Natural killer cell treated with Interleukin-12 subunit alpha and Interleukin-12 subunit beta and Interleukin-15 and Interleukin-18, amount 100 ng/mL, for 72 hours (primary cell): ENCODE results near the gene ID2. TPM values are rescaled to one million over a fixed set of nuclear protein-coding genes. Genes with fewer than 3 reads are reported as not detected.

Experiments
- ATAC-seq, 2 donors: fragments of 150-1000 bp; cut with Tn5 transposase in 1 of 2; sonication (Bioruptor Pico), chemical (Tn5 transposase) in 1 of 2; 2 replicates each; pipeline ENCODE4 v1.10.0; 2021
- DNase-seq: peaks from one replicate; pipeline ENCODE4 v3.0.0; 2022; ENCODE audit warnings: low spot score
- H3K27ac Mint-ChIP-seq, 2 donors: 1 replicate in 1 of 2; 2 replicates in 1 of 2; pipeline ENCODE4 v1.8.0; 2022; ENCODE audit warnings: mixed read lengths in 2 of 2, mild to moderate bottlenecking in 1 of 2, moderate library complexity in 1 of 2
- H3K27me3 Mint-ChIP-seq, 2 donors: 1 replicate in 1 of 2; 2 replicates in 1 of 2; pipeline ENCODE4 v1.8.0; 2022; ENCODE audit warnings: mixed read lengths in 2 of 2
- H3K36me3 Mint-ChIP-seq: one replicate; pipeline ENCODE4 v1.8.0; 2022; ENCODE audit warnings: mixed read lengths
- H3K4me1 Mint-ChIP-seq, 2 donors: 1 replicate in 1 of 2; 2 replicates in 1 of 2; pipeline ENCODE4 v1.8.0; 2022; ENCODE audit warnings: low read depth in 2 of 2, mixed read lengths in 2 of 2, mild to moderate bottlenecking in 1 of 2
- H3K4me3 Mint-ChIP-seq: one replicate; pipeline ENCODE4 v1.8.0; 2022; ENCODE audit warnings: mixed read lengths
- H3K9me3 Mint-ChIP-seq: 2 replicates; pipeline ENCODE4 v1.8.0; 2022; ENCODE audit warnings: mixed read lengths
- total RNA-seq, 2 donors: library from RNA; stranded (reverse); gene quantifications; one replicate each; pipeline ENCODE4 v1.2.3, GENCODE V29; 2022

ID2 gene
- total RNA-seq, 2 donors from 2014 or later: 247 to 279 TPM

DNA sequence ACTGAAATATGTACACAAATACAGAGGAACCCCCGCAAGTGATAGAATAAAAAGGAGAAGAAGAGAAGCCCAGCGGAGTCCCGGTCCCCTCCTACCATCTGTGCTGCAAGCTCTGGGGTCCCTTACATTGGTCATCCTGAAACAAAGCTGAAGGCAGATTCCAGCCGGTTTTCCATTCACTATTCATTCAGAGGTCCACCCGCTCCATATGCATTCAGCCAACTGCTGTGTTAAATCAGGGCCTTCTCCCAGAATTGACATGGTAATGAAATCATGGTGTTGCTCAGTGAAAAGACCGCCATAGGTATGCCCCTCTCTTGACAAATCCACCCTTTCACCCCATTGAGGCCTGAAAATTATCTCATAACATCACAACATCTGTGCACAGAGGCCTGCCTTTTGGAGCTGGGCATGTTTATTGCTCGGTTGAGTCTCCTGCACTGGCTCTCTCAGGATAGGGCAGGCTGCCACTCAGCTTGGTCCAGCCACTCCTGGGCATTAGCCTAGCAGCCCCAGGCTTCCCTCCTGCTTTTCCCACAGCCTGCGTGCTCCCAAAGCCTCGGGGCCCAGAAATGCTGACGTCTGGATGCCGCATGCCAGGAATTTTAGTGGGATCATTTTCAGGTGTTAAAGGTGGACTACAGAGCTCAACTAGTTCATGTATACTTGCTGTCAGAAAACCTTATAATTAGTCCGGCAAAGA lies 39.3 kb upstream of the ID2 start:
- no peak overlapping the region for H3K4me3 Mint-ChIP-seq
- no peaks in the 10 kb centered on the region for H3K36me3 Mint-ChIP-seq
- DNase-seq: no peak
- H3K9me3 Mint-ChIP-seq: no peaks in the 10 kb centered on the region
- H3K27ac Mint-ChIP-seq: no peak overlapping the region
- H3K27me3 Mint-ChIP-seq: no peaks in the 10 kb centered on the region
- peaks cover 6 to 8% of the 10 kb centered on the region in 2 donors for H3K4me1 Mint-ChIP-seq
- no peak for ATAC-seq

DNA sequence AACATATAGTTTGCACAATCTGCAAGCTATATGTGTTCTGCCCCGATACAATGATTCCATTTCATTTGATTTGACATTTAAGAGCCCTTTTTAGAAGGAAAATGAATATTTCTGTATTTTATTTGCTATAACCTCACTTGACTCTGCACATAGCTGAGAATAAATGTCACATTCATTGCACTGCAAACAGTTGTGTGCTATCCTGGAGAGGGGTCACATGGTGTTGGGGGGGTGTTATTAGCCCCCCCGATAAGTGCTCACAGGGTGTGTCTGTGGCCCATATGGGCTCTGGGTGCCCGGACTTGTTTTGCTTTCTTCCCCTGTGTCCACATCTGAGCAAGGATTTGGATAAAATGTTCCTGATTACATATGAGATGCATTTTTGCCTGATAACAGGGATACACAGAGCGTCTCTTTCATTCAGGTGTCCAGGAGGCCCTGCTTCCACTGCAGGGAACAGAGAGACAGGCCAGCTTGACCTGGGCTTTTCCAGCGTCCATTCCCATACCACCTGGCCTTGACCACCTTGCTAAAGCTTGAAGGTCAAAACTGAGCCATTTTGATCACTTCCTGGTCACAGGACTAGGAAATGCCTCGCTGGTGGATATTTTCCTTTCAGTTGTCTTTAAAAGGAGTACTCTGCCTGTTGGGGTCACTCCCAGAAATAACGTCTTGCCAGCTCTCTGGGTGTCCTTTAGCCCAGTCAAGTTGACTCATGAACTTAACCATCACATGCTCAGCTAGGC lies 38.4 kb upstream of the ID2 start:
- H3K36me3 Mint-ChIP-seq: no peaks in the 10 kb centered on the region
- no peak overlapping the region for H3K4me3 Mint-ChIP-seq
- H3K27ac Mint-ChIP-seq: no peak overlapping the region
- DNase-seq (no peak), ATAC-seq (no peak)
- peaks cover 6 to 13% of the 10 kb centered on the region in 2 donors for H3K4me1 Mint-ChIP-seq
- H3K27me3 Mint-ChIP-seq: no peaks in the 10 kb centered on the region
- H3K9me3 Mint-ChIP-seq: no peaks in the 10 kb centered on the region

DNA sequence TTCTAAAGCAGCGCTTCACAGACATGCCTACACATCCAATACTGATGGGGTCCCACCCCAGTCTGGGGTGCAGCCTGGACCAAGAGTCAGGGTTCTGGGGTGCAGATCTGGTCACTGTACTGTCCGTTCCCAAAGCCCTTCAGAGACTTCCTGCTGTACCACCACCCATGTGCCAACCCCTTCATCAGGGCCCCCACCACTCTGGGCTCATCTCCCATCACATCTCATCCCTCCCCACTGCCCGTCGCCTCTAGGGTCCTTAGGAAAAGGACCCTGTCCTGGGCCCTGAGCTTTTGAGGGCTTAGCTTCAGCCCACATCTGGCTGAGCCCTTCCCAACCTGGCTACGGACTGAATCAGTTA lies 37.9 kb upstream of the ID2 start:
- Mint-ChIP-seq H3K4me3 (no peak overlapping the region), H3K36me3 (no peaks in the 10 kb centered on the region), H3K27me3 (no peaks in the 10 kb centered on the region), H3K27ac (peak overlapping the region in 1 of 2 donors; percentile 11), H3K9me3 (no peaks in the 10 kb centered on the region), H3K4me1 (peaks cover 6 to 13% of the 10 kb centered on the region in 2 donors)
- ATAC-seq (no peak), DNase-seq (peak; percentile 13)

DNA sequence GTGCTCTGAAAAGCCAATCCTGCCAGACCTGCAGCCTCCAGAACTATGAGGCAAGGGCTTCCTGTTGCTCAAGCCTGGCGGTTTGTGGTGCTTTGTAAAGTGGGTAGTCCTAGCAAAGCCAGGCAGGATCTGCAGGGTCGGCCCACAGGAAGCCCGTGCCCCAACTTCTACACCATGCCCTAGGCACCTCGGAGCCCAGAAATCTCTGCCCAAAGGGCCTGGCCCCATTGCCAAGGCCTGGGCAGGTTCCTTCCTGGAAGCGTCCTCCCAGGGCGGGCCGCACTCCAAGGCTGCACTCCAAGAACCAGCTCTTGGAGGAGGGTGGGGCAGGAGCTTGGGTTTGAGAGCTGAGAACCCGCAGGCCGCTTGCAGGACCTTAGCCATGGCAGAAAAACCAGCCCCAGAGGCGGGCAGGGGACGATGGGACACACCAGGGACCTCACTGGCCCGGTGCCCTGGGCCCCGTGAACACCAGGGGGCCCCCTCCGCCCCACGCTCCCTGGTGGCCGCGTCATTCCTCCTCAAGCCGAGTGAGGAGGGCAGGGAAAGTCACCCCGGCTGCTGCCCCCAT lies 37.2 kb upstream of the ID2 start:
- no peaks in the 10 kb centered on the region for H3K27me3 Mint-ChIP-seq
- DNase-seq (peak; percentile 81), ATAC-seq (peak; percentile 85 to 90)
- H3K27ac Mint-ChIP-seq: peak overlapping the region in 1 of 2 donors; percentile 11
- H3K9me3 Mint-ChIP-seq: no peaks in the 10 kb centered on the region
- no peaks in the 10 kb centered on the region for H3K36me3 Mint-ChIP-seq
- no peak overlapping the region for H3K4me3 Mint-ChIP-seq
- peaks cover 6 to 13% of the 10 kb centered on the region in 2 donors for H3K4me1 Mint-ChIP-seq

DNA sequence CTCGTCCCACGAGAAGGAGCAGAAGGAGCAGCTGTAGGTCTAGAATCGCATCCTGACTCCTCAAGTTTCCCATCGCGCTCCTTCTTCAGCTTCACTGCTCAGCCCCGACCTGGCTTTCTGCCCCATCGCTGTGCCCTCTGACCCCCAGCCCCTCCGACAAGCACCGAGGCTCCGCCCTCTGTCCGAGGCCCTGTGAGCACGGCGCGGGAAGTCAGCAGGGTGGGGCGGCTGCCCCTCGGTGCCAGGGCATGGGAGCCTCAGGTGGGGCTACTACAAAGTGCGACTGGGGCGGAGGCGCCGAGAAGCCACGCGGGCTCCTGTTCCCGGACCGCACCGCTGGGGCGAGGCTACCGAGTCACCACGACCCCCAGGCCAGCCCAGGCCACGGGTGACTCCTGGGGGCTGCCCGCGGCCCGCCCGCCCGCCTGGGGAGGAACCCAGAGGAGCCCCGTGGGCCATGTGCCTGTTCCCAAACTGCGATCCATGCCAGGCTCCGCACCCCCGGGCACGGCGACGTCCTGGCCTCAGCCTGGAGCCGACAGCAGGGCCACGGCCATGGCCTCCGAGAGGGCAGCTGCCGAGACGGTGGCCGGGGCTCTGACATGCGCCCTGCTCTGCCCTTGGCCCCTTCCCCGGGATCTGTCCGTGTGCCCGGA lies 36.6 kb upstream of the ID2 start:
- Mint-ChIP-seq H3K27ac (no peak overlapping the region), H3K36me3 (no peaks in the 10 kb centered on the region), H3K4me1 (peaks cover 6 to 13% of the 10 kb centered on the region in 2 donors), H3K27me3 (no peaks in the 10 kb centered on the region), H3K4me3 (no peak overlapping the region), H3K9me3 (no peaks in the 10 kb centered on the region)
- DNase-seq (no peak), ATAC-seq (no peak)

DNA sequence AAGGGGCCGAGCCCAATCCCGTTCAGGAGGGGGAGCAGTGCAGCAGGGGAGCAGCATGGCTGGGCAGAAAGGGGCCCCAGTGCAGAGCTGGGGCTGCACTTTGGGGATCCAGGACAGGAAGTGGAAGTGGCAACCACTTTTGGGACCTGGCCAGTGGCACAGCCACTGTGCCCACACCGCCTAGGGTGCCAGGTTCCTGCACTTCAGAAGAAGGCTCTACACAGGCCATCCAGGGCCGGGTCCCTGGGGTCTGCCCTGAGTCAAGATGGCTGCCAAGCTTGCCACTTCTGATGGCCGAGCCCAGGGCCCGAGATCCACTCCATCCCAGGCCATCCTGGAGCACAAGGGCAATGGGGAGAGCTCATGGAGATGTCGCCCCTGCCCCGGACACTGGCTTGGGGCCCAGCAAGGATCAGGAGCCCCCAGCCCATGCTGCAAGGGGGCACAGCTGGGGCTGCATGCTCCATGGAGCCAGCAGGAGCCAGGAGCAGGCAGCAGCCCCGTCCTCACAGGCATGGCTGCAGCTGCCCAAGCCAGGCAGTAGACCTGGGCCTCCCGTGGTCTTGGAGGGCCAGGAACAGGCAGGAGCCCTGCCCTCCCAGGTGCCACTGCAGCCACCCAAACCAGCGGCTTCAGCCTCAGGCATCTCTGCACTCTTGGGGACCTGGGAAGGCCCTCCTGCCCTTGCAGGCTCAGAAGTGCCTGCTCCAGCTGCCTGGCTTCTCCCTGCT lies 35.0 kb upstream of the ID2 start:
- Mint-ChIP-seq H3K4me1 (peaks cover 6 to 13% of the 10 kb centered on the region in 2 donors), H3K4me3 (no peak overlapping the region), H3K27ac (no peak overlapping the region), H3K27me3 (no peaks in the 10 kb centered on the region), H3K36me3 (no peaks in the 10 kb centered on the region), H3K9me3 (no peaks in the 10 kb centered on the region)
- peak; percentile 57 for DNase-seq
- no peak for ATAC-seq

DNA sequence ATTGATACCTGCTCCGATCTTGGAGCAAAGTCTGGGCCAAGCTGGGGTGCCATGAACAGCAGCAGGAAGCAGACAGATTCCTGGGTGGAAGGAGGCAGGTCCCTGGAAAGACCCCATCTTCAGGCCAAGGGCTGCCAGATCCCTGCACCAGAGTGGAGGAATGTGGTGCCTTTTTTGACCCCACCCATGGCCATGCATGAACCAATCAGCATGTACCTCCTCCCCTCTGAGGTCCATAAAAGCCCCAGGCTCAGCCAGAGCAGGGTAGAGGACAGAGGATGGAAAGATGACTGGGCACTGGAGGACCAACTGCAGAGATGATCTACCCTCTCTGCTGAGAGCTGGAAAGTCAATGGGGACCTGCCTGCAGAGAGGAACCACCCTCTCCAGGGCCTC lies 34.4 kb upstream of the ID2 start:
- H3K4me1 Mint-ChIP-seq: peaks cover 6 to 13% of the 10 kb centered on the region in 2 donors
- ATAC-seq (no peak), DNase-seq (peak; percentile 54)
- H3K27ac Mint-ChIP-seq: no peak overlapping the region
- H3K9me3 Mint-ChIP-seq: no peaks in the 10 kb centered on the region
- no peak overlapping the region for H3K4me3 Mint-ChIP-seq
- H3K27me3 Mint-ChIP-seq: no peaks in the 10 kb centered on the region
- no peaks in the 10 kb centered on the region for H3K36me3 Mint-ChIP-seq

DNA sequence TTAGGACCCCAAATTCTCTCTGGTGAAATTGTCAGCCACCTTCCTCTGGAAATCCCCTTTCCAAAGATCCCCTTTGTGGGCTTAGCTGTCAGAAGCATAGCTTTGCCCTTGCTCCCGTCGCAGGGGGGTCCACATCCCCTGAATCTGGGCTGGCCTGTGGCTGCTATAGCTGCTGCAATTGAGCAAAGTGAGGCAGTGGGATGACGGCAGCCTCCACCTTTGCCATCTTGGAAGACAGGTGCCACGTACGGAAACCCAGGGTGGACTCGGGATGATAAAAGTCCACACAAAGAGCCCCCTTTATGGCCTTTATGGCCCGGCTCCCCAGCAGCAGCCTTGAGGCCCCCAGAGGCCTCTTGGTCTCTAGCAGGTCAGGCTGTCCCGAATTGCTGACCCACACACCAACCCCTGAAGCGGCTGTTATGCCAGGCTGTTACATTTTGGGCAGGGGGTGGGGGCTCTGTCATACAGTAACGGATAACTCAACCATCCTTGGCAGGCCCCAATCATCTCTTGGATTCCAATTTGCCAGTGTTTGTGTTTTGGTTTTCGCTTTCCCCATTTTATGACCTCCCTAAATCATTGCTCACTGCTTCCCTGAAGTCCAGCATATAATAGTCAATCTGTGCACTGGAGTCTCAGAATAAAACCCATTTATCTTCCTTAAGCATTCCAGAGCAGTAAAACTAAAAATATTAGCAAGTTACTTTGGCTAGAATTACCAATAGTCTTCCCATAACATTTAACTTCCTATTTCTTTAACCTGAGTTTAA lies 33.2 kb upstream of the ID2 start:
- DNase-seq (peak; percentile 22), ATAC-seq (no peak)
- Mint-ChIP-seq H3K4me3 (no peak overlapping the region), H3K4me1 (peaks cover 6 to 13% of the 10 kb centered on the region in 2 donors), H3K27me3 (no peaks in the 10 kb centered on the region), H3K27ac (no peak overlapping the region), H3K36me3 (no peaks in the 10 kb centered on the region), H3K9me3 (no peaks in the 10 kb centered on the region)

DNA sequence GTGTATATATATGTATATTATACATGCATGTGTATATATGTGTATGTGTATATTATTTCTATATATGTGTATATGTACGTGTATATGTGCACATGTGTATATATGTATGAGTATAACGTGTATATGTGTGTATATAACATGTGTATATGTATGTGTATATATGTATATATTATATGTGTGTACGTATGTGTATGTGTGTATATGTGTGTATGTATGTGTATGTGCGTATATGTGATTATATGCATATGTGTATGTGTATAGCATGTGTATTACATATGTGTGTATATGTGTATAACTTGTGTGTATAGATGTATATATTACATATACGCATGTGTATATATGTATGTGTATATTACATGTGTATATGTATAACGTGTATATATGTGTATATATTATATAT lies 32.1 kb upstream of the ID2 start:
- H3K4me1 Mint-ChIP-seq: peaks cover 0 to 7% of the 10 kb centered on the region in 2 donors
- ATAC-seq: no peak

DNA sequence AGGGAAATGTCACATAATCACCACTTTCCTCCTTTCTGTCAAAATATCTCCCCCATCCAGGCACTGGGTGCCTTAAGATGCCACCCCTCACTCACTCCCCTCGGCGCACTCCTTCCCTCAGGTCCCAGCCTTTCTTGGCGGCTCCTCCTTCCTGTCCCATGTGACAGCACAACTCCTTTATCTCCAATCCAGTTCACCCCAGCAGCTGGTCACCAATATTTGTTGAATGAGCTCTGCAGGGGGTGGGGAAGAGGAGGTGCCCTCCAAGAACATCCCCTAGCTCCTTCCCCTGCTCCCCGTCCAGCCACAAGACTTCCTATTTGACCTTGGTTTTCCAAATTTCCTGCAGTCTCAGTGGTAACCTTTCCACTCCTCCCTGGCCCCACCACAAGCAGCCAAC lies 31.6 kb upstream of the ID2 start:
- DNase-seq (no peak), ATAC-seq (no peak)
- peak overlapping the region in 1 of 2 donors; percentile 36 for H3K27ac Mint-ChIP-seq
- H3K9me3 Mint-ChIP-seq: no peaks in the 10 kb centered on the region
- peaks cover 0 to 3% of the 10 kb centered on the region in 2 donors for H3K27me3 Mint-ChIP-seq
- no peaks in the 10 kb centered on the region for H3K36me3 Mint-ChIP-seq
- peaks cover 0 to 7% of the 10 kb centered on the region in 2 donors for H3K4me1 Mint-ChIP-seq
- no peak overlapping the region for H3K4me3 Mint-ChIP-seq

More for the DNA sequence above, 32.1 kb upstream of the ID2 start:
- no peaks in the 10 kb centered on the region for H3K9me3 Mint-ChIP-seq
- no peaks in the 10 kb centered on the region for H3K36me3 Mint-ChIP-seq
- no peak overlapping the region for H3K4me3 Mint-ChIP-seq
- H3K27me3 Mint-ChIP-seq: peaks cover 0 to 3% of the 10 kb centered on the region in 2 donors
- DNase-seq: no peak
- no peak overlapping the region for H3K27ac Mint-ChIP-seq

DNA sequence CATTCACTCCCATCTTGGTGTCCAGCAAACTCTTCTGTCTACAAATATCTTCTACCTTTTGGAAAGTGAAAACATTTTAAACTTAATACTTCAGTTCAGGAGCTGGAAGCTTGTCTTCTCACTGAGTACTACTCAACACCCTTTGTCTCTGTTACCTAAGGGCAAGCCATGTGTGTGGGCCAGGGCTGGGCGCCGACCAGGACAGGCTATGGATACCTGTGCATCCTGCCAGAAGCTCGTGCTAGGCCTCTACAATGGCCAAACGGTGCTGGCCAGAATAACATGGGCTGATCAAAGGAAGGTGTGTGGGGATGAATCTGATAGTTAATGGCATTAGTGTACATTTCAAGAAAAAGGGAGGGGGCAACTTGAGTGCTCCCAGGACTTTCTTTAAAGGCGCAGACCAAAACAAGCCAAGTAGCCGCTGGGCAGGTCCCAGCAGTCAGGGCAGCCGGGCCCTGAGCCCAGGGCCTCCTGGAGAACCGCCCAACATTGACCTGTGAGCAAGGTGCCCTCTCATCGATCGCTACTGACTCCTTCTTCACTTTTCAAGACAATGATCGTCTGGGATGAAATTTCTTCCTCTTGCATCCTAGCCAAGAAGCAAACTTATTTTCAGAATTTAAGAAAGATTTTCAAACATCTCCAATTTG lies 29.0 kb upstream of the ID2 start:
- Mint-ChIP-seq H3K4me1 (peaks cover 16 to 19% of the 10 kb centered on the region in 2 donors), H3K27me3 (peaks cover 0 to 3% of the 10 kb centered on the region in 2 donors), H3K9me3 (no peaks in the 10 kb centered on the region), H3K36me3 (no peaks in the 10 kb centered on the region), H3K4me3 (no peak overlapping the region), H3K27ac (peak overlapping the region in 1 of 2 donors; percentile 39)
- ATAC-seq (no peak), DNase-seq (no peak)

DNA sequence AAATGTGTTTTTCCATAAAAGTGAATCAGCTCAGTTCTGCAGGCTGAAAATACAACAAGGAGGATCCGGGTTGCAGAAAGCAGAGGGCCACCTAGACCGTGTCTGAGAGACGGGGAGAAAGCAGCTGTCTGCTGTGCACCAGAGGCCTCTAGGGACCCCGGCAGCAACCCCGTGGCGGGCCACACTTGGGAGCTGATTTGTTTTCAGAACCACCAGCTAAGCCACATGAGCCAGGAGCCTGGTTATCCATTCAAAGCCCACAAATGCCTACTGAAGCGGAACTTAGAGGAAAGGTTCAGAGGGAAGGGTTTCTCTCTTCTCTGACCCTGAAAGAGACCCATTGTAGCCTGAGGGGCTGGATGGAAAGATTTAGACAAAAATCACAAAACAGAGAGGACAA lies 28.4 kb upstream of the ID2 start:
- H3K36me3 Mint-ChIP-seq: no peaks in the 10 kb centered on the region
- peaks cover 17 to 19% of the 10 kb centered on the region in 2 donors for H3K4me1 Mint-ChIP-seq
- no peak for DNase-seq
- H3K27me3 Mint-ChIP-seq: peaks cover 0 to 3% of the 10 kb centered on the region in 2 donors
- H3K27ac Mint-ChIP-seq: peak overlapping the region in 1 of 2 donors; percentile 39
- no peaks in the 10 kb centered on the region for H3K9me3 Mint-ChIP-seq
- no peak overlapping the region for H3K4me3 Mint-ChIP-seq
- no peak for ATAC-seq
